Gastrocnemius medialis (tissue), 4 donors: ENCODE results near the gene HSFX3.
"Not testable (repeated sequence)": the region's sequence is repeated elsewhere in the genome, so short reads cannot be mapped to it uniquely, and the experiment has no call there.

ENCODE experiments used
- POLR2A ChIP-seq, 2 donors: fragments of 450-650 bp; IDR thresholded peaks; one replicate each; pipeline ENCODE4 v1.6.1; 2017; ENCODE audit warnings: antibody characterized with exemption in 2 of 2, mild to moderate bottlenecking in 2 of 2, moderate library complexity in 2 of 2
- TF ChIP-seq, protein P1 (sequence below), 5 experiments: fragments of 450-650 bp in 3 of 5; fragments of 200-600 bp in 2 of 5; sonication (generic) in 2 of 5; IDR thresholded peaks in 4 of 5; conservative IDR thresholded peaks in 1 of 5; 1 replicate in 4 of 5; 2 replicates in 1 of 5; pipeline ENCODE4 v1.5.1; 2016 to 2019; ENCODE audit warnings: antibody characterized with exemption in 5 of 5, mild to moderate bottlenecking in 3 of 5, moderate library complexity in 3 of 5

DNA sequence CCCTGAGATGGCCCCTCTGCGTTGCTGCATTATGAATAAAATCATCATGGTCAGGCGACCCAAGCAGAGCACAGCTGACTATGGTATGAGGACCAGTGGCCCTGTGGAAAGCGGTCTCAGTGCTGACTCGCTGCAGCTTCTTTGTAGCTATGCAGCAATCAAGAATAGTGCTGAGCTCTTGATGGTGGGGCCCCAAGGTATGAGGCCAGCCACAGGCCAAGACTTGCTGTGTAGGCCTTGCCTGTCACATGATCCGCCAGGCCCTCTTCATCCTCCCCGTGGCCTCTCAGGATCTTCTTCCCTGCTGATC, 2.2 kb upstream of the HSFX3 start:
- TF ChIP-seq, protein P1, sequence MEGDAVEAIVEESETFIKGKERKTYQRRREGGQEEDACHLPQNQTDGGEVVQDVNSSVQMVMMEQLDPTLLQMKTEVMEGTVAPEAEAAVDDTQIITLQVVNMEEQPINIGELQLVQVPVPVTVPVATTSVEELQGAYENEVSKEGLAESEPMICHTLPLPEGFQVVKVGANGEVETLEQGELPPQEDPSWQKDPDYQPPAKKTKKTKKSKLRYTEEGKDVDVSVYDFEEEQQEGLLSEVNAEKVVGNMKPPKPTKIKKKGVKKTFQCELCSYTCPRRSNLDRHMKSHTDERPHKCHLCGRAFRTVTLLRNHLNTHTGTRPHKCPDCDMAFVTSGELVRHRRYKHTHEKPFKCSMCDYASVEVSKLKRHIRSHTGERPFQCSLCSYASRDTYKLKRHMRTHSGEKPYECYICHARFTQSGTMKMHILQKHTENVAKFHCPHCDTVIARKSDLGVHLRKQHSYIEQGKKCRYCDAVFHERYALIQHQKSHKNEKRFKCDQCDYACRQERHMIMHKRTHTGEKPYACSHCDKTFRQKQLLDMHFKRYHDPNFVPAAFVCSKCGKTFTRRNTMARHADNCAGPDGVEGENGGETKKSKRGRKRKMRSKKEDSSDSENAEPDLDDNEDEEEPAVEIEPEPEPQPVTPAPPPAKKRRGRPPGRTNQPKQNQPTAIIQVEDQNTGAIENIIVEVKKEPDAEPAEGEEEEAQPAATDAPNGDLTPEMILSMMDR (IDR thresholded peaks at IDR 0.05 in 4 of 5, conservative IDR thresholded peaks at IDR 0.05 in 1 of 5) = not testable (repeated sequence)
- not testable (repeated sequence) for TF ChIP-seq POLR2A (IDR thresholded peaks at IDR 0.05)
